Smooth muscle cell (in vitro differentiated cells): ENCODE data around the gene NFATC2. TPM values are rescaled to one million over a fixed set of nuclear protein-coding genes. Genes with fewer than 3 reads are reported as not detected.

Experiments
- DNase-seq: peaks from one replicate; lab custom pipeline; 2025; ENCODE audit not compliant: unreplicated experiment; lab: John Stamatoyannopoulos, UW
- H2AFZ ChIP-seq: fragments of 200-600 bp; sonication (generic); 2 replicates; pipeline ENCODE4 v1.6.0; 2016; ENCODE audit warnings: antibody characterized with exemption, low read depth, mild to moderate bottlenecking
- H3F3A ChIP-seq: fragments of 200-600 bp; sonication (generic); 2 replicates; pipeline ENCODE4 v1.6.0; 2017; ENCODE audit warnings: antibody characterized with exemption, low read depth
- H3K27ac ChIP-seq: fragments of 200-600 bp; sonication (generic); 2 replicates; pipeline ENCODE4 v1.5.1; 2016; ENCODE audit warnings: low read depth, mild to moderate bottlenecking
- H3K27me3 ChIP-seq: fragments of 200-600 bp; sonication (generic); 2 replicates; pipeline ENCODE4 v1.6.1; 2016; ENCODE audit warnings: low read depth, mild to moderate bottlenecking
- H3K36me3 ChIP-seq: fragments of 200-600 bp; sonication (generic); 2 replicates; pipeline ENCODE4 v1.5.1; 2016; ENCODE audit warnings: low read depth
- H3K4me1 ChIP-seq: fragments of 200-600 bp; sonication (generic); 2 replicates; pipeline ENCODE4 v1.5.1; 2016; ENCODE audit warnings: low read depth
- H3K4me2 ChIP-seq: fragments of 200-600 bp; sonication (generic); 2 replicates; pipeline ENCODE4 v1.6.0; 2016; ENCODE audit warnings: mild to moderate bottlenecking
- H3K4me3 ChIP-seq: fragments of 200-600 bp; sonication (generic); 2 replicates; pipeline ENCODE4 v1.5.1; 2016; ENCODE audit warnings: mild to moderate bottlenecking
- H3K79me2 ChIP-seq: fragments of 200-600 bp; sonication (generic); 2 replicates; pipeline ENCODE4 v1.6.0; 2016; ENCODE audit warnings: low read depth, mild to moderate bottlenecking
- H3K9ac ChIP-seq: fragments of 200-600 bp; sonication (generic); 2 replicates; pipeline ENCODE4 v1.6.0; 2016; ENCODE audit warnings: low read depth
- H3K9me3 ChIP-seq: fragments of 200-600 bp; sonication (generic); replicated peaks from 2 replicates; pipeline ENCODE4 v1.5.1; 2016; ENCODE audit warnings: low read depth
- H4K20me1 ChIP-seq: fragments of 200-600 bp; sonication (generic); 2 replicates; pipeline ENCODE4 v1.6.0; 2016; ENCODE audit warnings: low read depth
- CTCF ChIP-seq: fragments of 200-600 bp; sonication (generic); IDR thresholded peaks from 2 replicates; pipeline ENCODE4 v1.5.1; 2017; ENCODE audit warnings: borderline replicate concordance, mild to moderate bottlenecking, antibody characterized with exemption; ENCODE audit not compliant: insufficient read depth, poor library complexity, severe bottlenecking
- WGBS: methylation state at CpG from one replicate; pipeline ENCODE4 v1.1.7; 2016; ENCODE audit warnings: low lambda C conversion rate; 5-methylcytosine and 5-hydroxymethylcytosine counted together
- polyA plus RNA-seq: library from polyadenylated mRNA; unstranded; fragments of >200 nt; fragmentation: Nextera tagmentation; extraction: Ambion mirVana; gene quantifications from 2 replicates; pipeline ENCODE4 v1.2.1, GENCODE V29; 2016
- total RNA-seq: library from RNA; depleted of rRNA; stranded (reverse); fragments of >200 nt; gene quantifications from 2 replicates; pipeline ENCODE4 v1.2.3, GENCODE V29; 2014

NFATC2 gene
- total and polyA plus RNA-seq, 2 experiments from 2014 or later, result 5.8 to 8.4 TPM

GRCh38 chr20:51525241-51526105, 17.0 kb downstream of the NFATC2 start:
- peak overlapping the region; percentile 7 for H3K27ac ChIP-seq
- no peaks in the 10 kb centered on the region for H3K4me1 ChIP-seq
- peaks cover 17% of the 10 kb centered on the region for H3F3A ChIP-seq
- DNase-seq, result no peak
- WGBS, result 55% methylated on average over 17 of the region's 20 CpGs
- H3K4me3 ChIP-seq, result no peak overlapping the region
- H3K4me2 ChIP-seq, result peak overlapping the region; percentile 31
- no peaks in the 10 kb centered on the region for H4K20me1 ChIP-seq
- no peak for TF ChIP-seq CTCF
- no peaks in the 10 kb centered on the region for H3K36me3 ChIP-seq
- H3K9ac ChIP-seq, result no peak overlapping the region
- H3K9me3 ChIP-seq, result no peaks in the 10 kb centered on the region
- H2AFZ ChIP-seq, result no peak overlapping the region
- H3K27me3 ChIP-seq, result no peaks in the 10 kb centered on the region
- peaks cover 19% of the 10 kb centered on the region for H3K79me2 ChIP-seq

GRCh38 chr20:51523276-51524013, 19.1 kb downstream of the NFATC2 start:
- no peak overlapping the region for H3K27ac ChIP-seq
- H3K9me3 ChIP-seq, result no peaks in the 10 kb centered on the region
- TF ChIP-seq CTCF, result no peak
- H3K36me3 ChIP-seq, result no peaks in the 10 kb centered on the region
- H3K4me2 ChIP-seq, result no peak overlapping the region
- peaks cover 10% of the 10 kb centered on the region for H3F3A ChIP-seq
- WGBS, result 98% methylated on average over 52 of the region's 64 CpGs
- no peak overlapping the region for H3K4me3 ChIP-seq
- H3K4me1 ChIP-seq, result no peaks in the 10 kb centered on the region
- H3K9ac ChIP-seq, result no peak overlapping the region
- DNase-seq, result no peak
- H3K27me3 ChIP-seq, result no peaks in the 10 kb centered on the region
- H4K20me1 ChIP-seq, result no peaks in the 10 kb centered on the region
- H3K79me2 ChIP-seq, result peaks cover 19% of the 10 kb centered on the region
- no peak overlapping the region for H2AFZ ChIP-seq

- WGBS, result 96% methylated on average over 9 of the region's 9 CpGs
Measured at GRCh38 chr20:51522207-51522606, 20.3 kb downstream of the NFATC2 start.

More at GRCh38 chr20:51522207-51522606, 20.3 kb downstream of the NFATC2 start:
- TF ChIP-seq CTCF, result no peak
- Histone ChIP-seq H4K20me1 (no peaks in the 10 kb centered on the region), H3K79me2 (peaks cover 9% of the 10 kb centered on the region), H3K4me1 (no peaks in the 10 kb centered on the region), H3K9ac (no peak overlapping the region), H3K9me3 (no peaks in the 10 kb centered on the region), H3K27ac (no peak overlapping the region), H3K36me3 (no peaks in the 10 kb centered on the region), H2AFZ (no peak overlapping the region), H3K4me3 (no peak overlapping the region), H3K4me2 (no peak overlapping the region), H3K27me3 (no peaks in the 10 kb centered on the region), H3F3A (no peaks in the 10 kb centered on the region)
- DNase-seq, result no peak
